Measurements from ENCODE around the gene COL4A3.

COL4A3 gene

GRCh38 chr2:227287771-227288170, 123.3 kb downstream of the COL4A3 start:
- no peak for DNase-seq (ENCODE audit: low read depth)

- DNase-seq (ENCODE audit: low read depth), result no peak
These were observed 127.9 kb downstream of the COL4A3 start for GRCh38 chr2:227292314-227292713.

GRCh38 chr2:227293531-227293930, 129.1 kb downstream of the COL4A3 start:
- no peak for DNase-seq (ENCODE audit: low read depth)

GRCh38 chr2:227295806-227296205, 131.4 kb downstream of the COL4A3 start:
- DNase-seq (ENCODE audit: low read depth), result no peak

GRCh38 chr2:227296671-227297405, 132.4 kb downstream of the COL4A3 start:
- peak; percentile 12 for DNase-seq (ENCODE audit: low read depth)

GRCh38 chr2:227301523-227301922, 137.1 kb downstream of the COL4A3 start:
- DNase-seq (ENCODE audit: low read depth), result no peak

- DNase-seq (ENCODE audit: low read depth), result no peak
These were observed 144.4 kb downstream of the COL4A3 start for GRCh38 chr2:227308784-227309183.

GRCh38 chr2:227310756-227311110, 146.3 kb downstream of the COL4A3 start:
- DNase-seq (ENCODE audit: low read depth), result no peak

- no peak for DNase-seq (ENCODE audit: low read depth)
These were observed 147.6 kb downstream of the COL4A3 start for GRCh38 chr2:227311861-227312506.

GRCh38 chr2:227312579-227312978, 148.2 kb downstream of the COL4A3 start:
- DNase-seq (ENCODE audit: low read depth), result no peak

GRCh38 chr2:227313310-227313709, 148.9 kb downstream of the COL4A3 start:
- DNase-seq (ENCODE audit: low read depth), result no peak

- DNase-seq (ENCODE audit: low read depth), result no peak
These were observed 153.4 kb downstream of the COL4A3 start for GRCh38 chr2:227317834-227318233.

- no peak for DNase-seq (ENCODE audit: low read depth)
These were observed 156.1 kb downstream of the COL4A3 start for GRCh38 chr2:227320305-227321094.

- no peak for DNase-seq (ENCODE audit: low read depth)
These were observed 158.2 kb downstream of the COL4A3 start for GRCh38 chr2:227322530-227323205.

- no peak for DNase-seq (ENCODE audit: low read depth)
These were observed 159.4 kb downstream of the COL4A3 start for GRCh38 chr2:227323818-227324217.

- peak; percentile 22 for DNase-seq (ENCODE audit: low read depth)
These were observed 160.2 kb downstream of the COL4A3 start for GRCh38 chr2:227324642-227324994.

- peak; percentile 95 for DNase-seq (ENCODE audit: low read depth)
These were observed 160.8 kb downstream of the COL4A3 start, which contains the start of gene MFF for GRCh38 chr2:227324995-227325838. TSS of gene MFF (plus strand) at chr2:227325251. CDS start at chr2:227330666, 5,415 bp downstream.

- peak; percentile 50 for DNase-seq (ENCODE audit: low read depth)
These were observed 161.4 kb downstream of the COL4A3 start for GRCh38 chr2:227325839-227326195.

- DNase-seq (ENCODE audit: low read depth), result no peak
These were observed 162.4 kb downstream of the COL4A3 start for GRCh38 chr2:227326783-227327182.

- DNase-seq (ENCODE audit: low read depth), result peak; percentile 28
These were observed 171.3 kb downstream of the COL4A3 start for GRCh38 chr2:227335713-227336112.

- no peak for DNase-seq (ENCODE audit: low read depth)
These were observed 173.0 kb downstream of the COL4A3 start for GRCh38 chr2:227337442-227337841.
